Tibial nerve (tissue), 4 donors: ENCODE measurements around the gene STIM1. TPM values are rescaled to one million over a fixed set of nuclear protein-coding genes. Genes with fewer than 3 reads are reported as not detected.

ENCODE experiments used
- DNase-seq, 2 donors: peaks; one replicate each; pipeline ENCODE4 v3.0.0-alpha.2; 2019; ENCODE audit warnings: low spot score in 2 of 2
- H3K27ac ChIP-seq, 4 donors: fragments of 200-600 bp; sonication (generic) in 3 of 4; one replicate each; pipeline ENCODE4 v1.5.1; 2017 to 2019; ENCODE audit warnings: mild to moderate bottlenecking in 1 of 4
- H3K27me3 ChIP-seq, 2 donors: fragments of 200-600 bp; sonication (generic) in 1 of 2; one replicate each; pipeline versions ENCODE4 v1.5.1 to v1.6.0; 2017 to 2019
- H3K36me3 ChIP-seq, 3 donors: fragments of 200-600 bp; sonication (generic); one replicate each; pipeline ENCODE4 v1.5.1; 2018 to 2019
- H3K4me1 ChIP-seq, 4 donors: fragments of 200-600 bp; sonication (generic) in 3 of 4; one replicate each; pipeline ENCODE4 v1.5.1; 2017 to 2019
- H3K4me3 ChIP-seq, 4 donors: fragments of 200-600 bp; sonication (generic) in 3 of 4; one replicate each; pipeline ENCODE4 v1.5.1; 2017 to 2019; ENCODE audit warnings: mild to moderate bottlenecking in 1 of 4, moderate library complexity in 1 of 4
- H3K9me3 ChIP-seq, 4 donors: fragments of 200-600 bp; sonication (generic) in 3 of 4; one replicate each; pipeline ENCODE4 v1.5.1; 2017 to 2019
- EP300 ChIP-seq, 2 donors: sonication (generic); formaldehyde crosslinking; IDR thresholded peaks; one replicate each; pipeline ENCODE4 v1.6.1; 2017; ENCODE audit warnings: antibody characterized with exemption in 2 of 2, mild to moderate bottlenecking in 1 of 2
- POLR2A ChIP-seq, 2 donors: fragments of 450-650 bp; IDR thresholded peaks; one replicate each; pipeline ENCODE4 v1.6.1; 2017; ENCODE audit warnings: antibody characterized with exemption in 2 of 2, mild to moderate bottlenecking in 2 of 2, moderate library complexity in 2 of 2
- WGBS, 2 donors: methylation state at CpG; one replicate each; pipeline ENCODE4 v1.1.5; 2018; 5-methylcytosine and 5-hydroxymethylcytosine counted together
- total RNA-seq, 4 donors: library from RNA; depleted of rRNA; stranded (reverse); fragments of >200 nt; gene quantifications; one replicate each; pipeline ENCODE4 v1.1.0, GENCODE V29; 2016
- TF ChIP-seq, protein P1 (sequence below), 5 experiments: fragments of 200-600 bp in 3 of 5; fragments of 450-650 bp in 2 of 5; sonication (generic) in 3 of 5; IDR thresholded peaks; one replicate each; pipeline ENCODE4 v1.5.1; 2016 to 2019; ENCODE audit warnings: antibody characterized with exemption in 5 of 5, mild to moderate bottlenecking in 3 of 5, moderate library complexity in 2 of 5

STIM1 gene
- total RNA-seq, 4 donors from 2014 or later = 51.3 to 70.1 (median 59.8) TPM

DNA sequence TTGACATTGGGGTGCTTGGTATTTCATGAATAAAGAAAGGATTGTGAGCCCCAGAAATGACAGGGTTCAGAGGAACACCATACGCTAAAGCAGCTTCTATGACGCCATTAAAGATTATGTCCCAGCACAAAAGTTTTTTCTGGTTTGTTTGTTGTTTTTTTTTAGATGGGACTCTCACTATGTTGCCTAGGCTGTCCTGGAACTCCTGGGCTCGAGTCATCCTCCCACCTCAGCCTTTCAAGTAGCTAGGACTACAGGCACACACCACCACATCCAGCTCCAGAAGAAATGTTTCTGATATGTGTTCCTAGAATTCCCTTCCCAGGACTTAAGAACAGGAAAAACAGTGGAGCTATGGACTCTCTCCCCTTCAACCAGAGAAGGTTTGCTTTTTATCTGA, 12.1 kb upstream of the STIM1 start:
- no peaks in the 10 kb centered on the region for H3K27me3 ChIP-seq
- no peak overlapping the region for H3K4me3 ChIP-seq
- H3K36me3 ChIP-seq = no peaks in the 10 kb centered on the region
- no peak overlapping the region for H3K27ac ChIP-seq
- DNase-seq = no peak
- no peaks in the 10 kb centered on the region for H3K9me3 ChIP-seq
- peaks cover 0 to 22% (median 9%) of the 10 kb centered on the region in 4 donors for H3K4me1 ChIP-seq
- 59 to 87% methylated on average over 3 of the region's 3 CpGs for WGBS, 2 donors
- TF ChIP-seq, protein P1, sequence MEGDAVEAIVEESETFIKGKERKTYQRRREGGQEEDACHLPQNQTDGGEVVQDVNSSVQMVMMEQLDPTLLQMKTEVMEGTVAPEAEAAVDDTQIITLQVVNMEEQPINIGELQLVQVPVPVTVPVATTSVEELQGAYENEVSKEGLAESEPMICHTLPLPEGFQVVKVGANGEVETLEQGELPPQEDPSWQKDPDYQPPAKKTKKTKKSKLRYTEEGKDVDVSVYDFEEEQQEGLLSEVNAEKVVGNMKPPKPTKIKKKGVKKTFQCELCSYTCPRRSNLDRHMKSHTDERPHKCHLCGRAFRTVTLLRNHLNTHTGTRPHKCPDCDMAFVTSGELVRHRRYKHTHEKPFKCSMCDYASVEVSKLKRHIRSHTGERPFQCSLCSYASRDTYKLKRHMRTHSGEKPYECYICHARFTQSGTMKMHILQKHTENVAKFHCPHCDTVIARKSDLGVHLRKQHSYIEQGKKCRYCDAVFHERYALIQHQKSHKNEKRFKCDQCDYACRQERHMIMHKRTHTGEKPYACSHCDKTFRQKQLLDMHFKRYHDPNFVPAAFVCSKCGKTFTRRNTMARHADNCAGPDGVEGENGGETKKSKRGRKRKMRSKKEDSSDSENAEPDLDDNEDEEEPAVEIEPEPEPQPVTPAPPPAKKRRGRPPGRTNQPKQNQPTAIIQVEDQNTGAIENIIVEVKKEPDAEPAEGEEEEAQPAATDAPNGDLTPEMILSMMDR (IDR thresholded peaks at IDR 0.05) = no peak
- TF ChIP-seq EP300 (IDR thresholded peaks at IDR 0.05) (no peak), POLR2A (IDR thresholded peaks at IDR 0.05) (no peak)

DNA sequence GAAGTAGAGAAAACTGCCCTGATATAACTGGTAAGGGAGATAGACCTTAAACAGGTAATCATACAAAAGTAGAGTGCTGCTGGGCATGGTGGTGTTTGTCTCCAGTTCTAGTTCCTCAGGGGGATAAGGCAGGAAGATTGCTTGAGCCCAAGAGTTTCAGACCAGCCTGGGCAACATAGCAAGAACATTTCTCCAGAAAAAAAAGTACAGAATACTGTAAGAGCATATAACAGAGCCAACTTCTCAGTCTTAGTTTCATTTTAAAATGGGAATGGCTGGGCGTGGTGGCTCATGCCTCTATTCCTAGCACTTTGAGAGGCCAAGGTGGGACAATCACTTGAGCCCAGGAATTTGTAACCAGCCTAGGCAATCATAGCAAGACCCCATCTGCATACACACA, 10.2 kb upstream of the STIM1 start:
- H3K4me3 ChIP-seq = no peak overlapping the region
- H3K4me1 ChIP-seq = peaks cover 0 to 7% (median 0%) of the 10 kb centered on the region in 4 donors
- no peaks in the 10 kb centered on the region for H3K9me3 ChIP-seq
- H3K36me3 ChIP-seq = no peaks in the 10 kb centered on the region
- 93 to 100% methylated on average over 1 of the region's 1 CpG for WGBS, 2 donors
- H3K27ac ChIP-seq = no peak overlapping the region
- TF ChIP-seq EP300 (IDR thresholded peaks at IDR 0.05) (no peak), POLR2A (IDR thresholded peaks at IDR 0.05) (no peak)
- H3K27me3 ChIP-seq = no peaks in the 10 kb centered on the region
- DNase-seq = no peak

DNA sequence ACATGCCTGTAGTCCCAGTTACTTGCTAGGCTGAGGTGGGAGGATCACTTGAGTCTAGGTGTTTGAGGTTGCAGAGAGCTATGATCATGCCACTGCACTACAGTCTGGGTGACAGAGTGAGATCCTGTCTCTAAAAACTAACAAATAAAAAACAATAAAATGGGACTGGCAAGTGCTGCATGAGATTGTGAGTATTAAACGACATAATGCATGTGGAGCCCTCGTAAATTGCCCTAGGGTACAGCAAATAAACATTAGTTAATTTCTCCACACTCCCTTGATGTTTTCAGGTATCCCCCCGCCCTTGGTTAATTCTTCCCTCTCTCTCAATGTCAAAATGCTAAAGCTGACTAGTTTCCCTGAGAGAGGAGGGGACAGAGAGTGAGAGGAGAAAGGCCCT, 9.8 kb upstream of the STIM1 start:
- no peak for TF ChIP-seq EP300 (IDR thresholded peaks at IDR 0.05)
- TF ChIP-seq, protein P1 (IDR thresholded peaks at IDR 0.05) = no peak
- TF ChIP-seq POLR2A (IDR thresholded peaks at IDR 0.05) = no peak
- WGBS, 2 donors = 77 to 88% methylated on average over 3 of the region's 3 CpGs
- Histone ChIP-seq H3K4me1 (peaks cover 0 to 6% (median 0%) of the 10 kb centered on the region in 4 donors), H3K27me3 (no peaks in the 10 kb centered on the region), H3K27ac (no peak overlapping the region), H3K36me3 (no peaks in the 10 kb centered on the region), H3K4me3 (no peak overlapping the region), H3K9me3 (no peaks in the 10 kb centered on the region)
- no peak for DNase-seq

DNA sequence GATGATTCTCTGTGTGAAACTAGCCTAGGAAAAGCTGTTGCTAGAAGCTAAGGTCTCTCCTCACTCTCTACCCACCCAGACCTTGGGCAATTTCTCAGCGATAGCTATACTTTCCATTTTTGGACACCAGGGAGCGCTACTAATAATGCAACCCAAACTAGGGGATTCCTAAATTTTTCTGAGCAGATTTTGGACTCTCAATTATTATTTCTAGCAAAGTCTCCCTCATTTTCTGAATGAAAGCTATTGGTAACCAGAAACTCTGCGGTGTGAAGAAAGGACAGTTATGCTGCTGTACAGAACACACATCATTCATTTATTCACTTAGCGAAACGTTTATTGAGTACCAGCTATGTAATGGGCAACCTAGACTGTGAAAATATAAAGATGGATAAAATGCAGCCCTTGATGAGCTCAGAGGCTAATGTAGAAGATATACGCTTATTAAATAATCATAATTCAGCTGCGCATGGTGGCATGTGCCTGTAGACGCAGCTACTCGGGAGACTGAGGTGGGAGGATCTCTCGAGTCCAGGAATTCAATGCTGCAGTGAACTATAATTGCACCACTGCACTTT, 6.1 kb upstream of the STIM1 start:
- Histone ChIP-seq H3K36me3 (no peaks in the 10 kb centered on the region), H3K4me3 (no peak overlapping the region), H3K27me3 (no peaks in the 10 kb centered on the region), H3K27ac (no peak overlapping the region), H3K4me1 (peaks cover 0 to 7% (median 2%) of the 10 kb centered on the region in 4 donors), H3K9me3 (no peaks in the 10 kb centered on the region)
- 65 to 66% methylated on average over 10 of the region's 10 CpGs for WGBS, 2 donors
- peak in 1 of 2 donors; percentile 78 for DNase-seq
- TF ChIP-seq, protein P1 (IDR thresholded peaks at IDR 0.05) = peak; percentile 65 to 75 (median 66)
- TF ChIP-seq POLR2A (IDR thresholded peaks at IDR 0.05) (no peak), EP300 (IDR thresholded peaks at IDR 0.05) (no peak)

DNA sequence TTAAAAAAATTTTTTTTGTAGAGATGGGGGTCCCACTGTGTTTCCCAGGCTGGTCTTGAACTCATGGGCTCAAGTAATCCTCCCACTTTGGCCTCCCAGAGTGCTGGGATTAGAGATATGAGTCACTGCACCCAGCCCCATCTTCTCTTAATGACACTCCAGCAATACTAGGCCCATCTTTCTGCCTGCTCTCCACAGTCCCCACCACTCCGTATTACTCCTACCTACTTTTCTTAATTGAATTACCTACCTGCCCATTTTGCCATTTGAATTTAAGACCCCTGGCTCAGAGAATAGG, 2.0 kb upstream of the STIM1 start:
- Histone ChIP-seq H3K27me3 (no peaks in the 10 kb centered on the region), H3K4me1 (peaks cover 0 to 35% (median 25%) of the 10 kb centered on the region in 4 donors), H3K27ac (peak overlapping the region in 1 of 4 donors; percentile 94), H3K4me3 (no peak overlapping the region), H3K9me3 (no peaks in the 10 kb centered on the region), H3K36me3 (no peaks in the 10 kb centered on the region)
- WGBS, 2 donors = 94 to 100% methylated on average over 1 of the region's 1 CpG
- TF ChIP-seq EP300 (IDR thresholded peaks at IDR 0.05) (no peak), POLR2A (IDR thresholded peaks at IDR 0.05) (no peak)
- TF ChIP-seq, protein P1 (IDR thresholded peaks at IDR 0.05) = no peak
- DNase-seq = no peak
